GM23248 (cell line): ENCODE results near the gene PTPRK.

Source experiments
- EZH2 ChIP-seq: fragments of 200-600 bp; sonication (generic); IDR thresholded peaks from 2 replicates; pipeline ENCODE4 v1.6.1; 2018; ENCODE audit warnings: antibody characterized with exemption, mild to moderate bottlenecking; ENCODE audit not compliant: insufficient read depth, poor library complexity, severe bottlenecking
- EZH2phosphoT487 ChIP-seq: fragments of 200-600 bp; sonication (generic); IDR thresholded peaks from 2 replicates; pipeline ENCODE4 v1.6.1; 2018; ENCODE audit warnings: antibody characterized with exemption, moderate library complexity, mild to moderate bottlenecking, low read depth; ENCODE audit not compliant: insufficient read depth

DNA sequence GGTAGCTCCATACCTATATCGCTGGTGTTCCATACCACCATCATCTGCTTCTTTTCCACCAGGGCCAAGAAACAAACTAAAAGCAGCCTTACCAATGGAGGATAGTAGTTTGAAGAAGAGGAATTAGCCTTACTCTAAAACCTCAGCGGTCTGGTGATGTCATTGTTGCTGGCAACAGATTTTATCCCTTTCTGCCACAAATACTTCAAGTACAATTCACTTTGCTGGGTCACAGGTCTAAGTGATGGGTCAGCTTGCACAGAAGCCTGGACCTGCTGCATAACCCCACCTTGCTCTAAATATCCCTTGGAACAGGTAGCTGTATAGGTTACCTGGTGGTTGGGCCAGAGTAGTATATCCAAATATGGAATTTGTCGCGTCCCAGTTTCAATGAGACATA lies 566.3 kb downstream of the PTPRK start:
- TF ChIP-seq EZH2 (no peak), EZH2phosphoT487 (no peak)
